Calu3 (cell line): ENCODE results near the gene ARID3C. TPM values are rescaled to one million over a fixed set of nuclear protein-coding genes. Genes with fewer than 3 reads are reported as not detected.

Experiments
- BruUV-seq: library from RNA; stranded (reverse); fragments of 400-500 nt; replicated peaks from 2 replicates; lab custom pipeline; 2021; lab: Mats Ljungman, UMichigan
- CTCF ChIA-PET: fragments of 300-600 bp; sonication (Branson Sonifier 250); formaldehyde crosslinking; loops from one replicate; lab custom pipeline; 2022; ENCODE audit warnings: antibody characterized with exemption; lab: Charles Lee
- DNase-seq: peaks from one replicate; pipeline ENCODE4 v3.0.0; 2022
- H3K27ac Mint-ChIP-seq: one replicate; pipeline ENCODE4 v1.8.0; 2022; ENCODE audit warnings: mixed read lengths; ENCODE audit not compliant: unreplicated experiment
- H3K27me3 Mint-ChIP-seq: one replicate; pipeline ENCODE4 v1.8.0; 2022; ENCODE audit warnings: mixed read lengths; ENCODE audit not compliant: unreplicated experiment
- H3K36me3 Mint-ChIP-seq: one replicate; pipeline ENCODE4 v1.8.0; 2022; ENCODE audit warnings: mild to moderate bottlenecking, moderate library complexity, mixed read lengths; ENCODE audit not compliant: insufficient read depth, unreplicated experiment
- H3K4me1 Mint-ChIP-seq: one replicate; pipeline ENCODE4 v1.8.0; 2022; ENCODE audit warnings: mild to moderate bottlenecking, low read depth, mixed read lengths; ENCODE audit not compliant: unreplicated experiment
- H3K4me3 Mint-ChIP-seq: one replicate; pipeline ENCODE4 v1.8.0; 2022; ENCODE audit warnings: mild to moderate bottlenecking, low read depth, moderate library complexity, mixed read lengths; ENCODE audit not compliant: unreplicated experiment
- H3K9me3 Mint-ChIP-seq: one replicate; pipeline ENCODE4 v1.8.0; 2022; ENCODE audit warnings: low read depth, mixed read lengths; ENCODE audit not compliant: unreplicated experiment
- CTCF ChIP-seq: fragments of 200-600 bp; IDR thresholded peaks from one replicate; pipeline ENCODE4 v1.8.0; 2022; ENCODE audit warnings: antibody characterized with exemption; ENCODE audit not compliant: unreplicated experiment
- intact Hi-C: fragments of 100-400 bp; cut with micrococcal nuclease; formaldehyde crosslinking; loops from one replicate; pipeline ENCODE4 v1.10.0; 2022; ENCODE audit not compliant: unreplicated experiment
- total RNA-seq: library from RNA; stranded (reverse); gene quantifications from 2 replicates; pipeline ENCODE4 v1.2.3, GENCODE V29; 2022

ARID3C gene
- total RNA-seq, 1 experiment from 2014 or later, result not detected

GRCh38 chr9:34650816-34651215, 21.9 kb upstream of the ARID3C start:
- CTCF ChIA-PET, result no interaction called here
- Mint-ChIP-seq H3K4me3 (no peak overlapping the region), H3K9me3 (no peaks in the 10 kb centered on the region), H3K27ac (no peak overlapping the region), H3K4me1 (peaks cover 29% of the 10 kb centered on the region), H3K27me3 (peaks cover 20% of the 10 kb centered on the region), H3K36me3 (peaks cover 26% of the 10 kb centered on the region)
- no peak for TF ChIP-seq CTCF
- no peak for DNase-seq
- intact Hi-C loops, result no loop called here
- no TSS peak for BruUV-seq

GRCh38 chr9:34648673-34649072, 19.8 kb upstream of the ARID3C start:
- CTCF ChIA-PET, result no interaction called here
- no peak for TF ChIP-seq CTCF
- DNase-seq, result no peak
- no TSS peak for BruUV-seq
- intact Hi-C loops, result no loop called here
- peaks cover 3% of the 10 kb centered on the region for H3K27me3 Mint-ChIP-seq
- H3K36me3 Mint-ChIP-seq, result peaks cover 21% of the 10 kb centered on the region
- H3K9me3 Mint-ChIP-seq, result no peaks in the 10 kb centered on the region
- H3K4me1 Mint-ChIP-seq, result peaks cover 29% of the 10 kb centered on the region
- no peak overlapping the region for H3K4me3 Mint-ChIP-seq
- H3K27ac Mint-ChIP-seq, result no peak overlapping the region

- peaks cover 22% of the 10 kb centered on the region for H3K4me1 Mint-ChIP-seq
- no peak for TF ChIP-seq CTCF
- H3K9me3 Mint-ChIP-seq, result no peaks in the 10 kb centered on the region
- CTCF ChIA-PET, result no interaction called here
- intact Hi-C loops, result no loop called here
- H3K27ac Mint-ChIP-seq, result peak overlapping the region; percentile 61
- BruUV-seq, result TSS peak; percentile 18
- H3K27me3 Mint-ChIP-seq, result no peaks in the 10 kb centered on the region
- peak overlapping the region; percentile 74 for H3K4me3 Mint-ChIP-seq
- H3K36me3 Mint-ChIP-seq, result peaks cover 21% of the 10 kb centered on the region
- DNase-seq, result no peak
Observed at GRCh38 chr9:34647651-34648050, 18.8 kb upstream of the ARID3C start.

- no TSS peak for BruUV-seq
- Mint-ChIP-seq H3K27me3 (no peaks in the 10 kb centered on the region), H3K36me3 (peaks cover 17% of the 10 kb centered on the region), H3K4me1 (peaks cover 16% of the 10 kb centered on the region), H3K27ac (peak overlapping the region; percentile 61), H3K4me3 (peak overlapping the region; percentile 74), H3K9me3 (no peaks in the 10 kb centered on the region)
- DNase-seq, result no peak
- CTCF ChIA-PET, result interaction anchor here (0.5 to 1.5 kb wide), 6 partner anchors 10 to 222 kb away, joined by 3 to 6 read pairs (median 3); partner anchors contain the start of gene SIGMAR1
- intact Hi-C loops, result no loop called here
- no peak for TF ChIP-seq CTCF
Observed at GRCh38 chr9:34647084-34647403, 18.2 kb upstream of the ARID3C start.
